Keratinocyte (primary cell): ENCODE data around the gene VEZF1. TPM values are rescaled to one million over a fixed set of nuclear protein-coding genes. Genes with fewer than 3 reads are reported as not detected.

Experiments used
- DNase-seq: peaks from one replicate; pipeline ENCODE4 v3.0.0-alpha.2; 2011; ENCODE audit warnings: low read depth, missing footprints, low spot score
- FAIRE-seq: peaks from 2 replicates; lab custom pipeline; 2011; peaks lifted over from hg19 to GRCh38; lab: Jason Lieb, UNC
- H2AFZ ChIP-seq: 2 replicates; pipeline ENCODE4 v1.6.0; 2012; ENCODE audit warnings: low read length, control low read depth, inconsistent platforms; ENCODE audit not compliant: control insufficient read depth
- H3K27ac ChIP-seq: 2 replicates; pipeline ENCODE4 v1.5.1; 2011; ENCODE audit warnings: low read length; ENCODE audit not compliant: control insufficient read depth, insufficient read depth
- H3K27me3 ChIP-seq: 3 replicates; pipeline ENCODE4 v1.6.0; 2011; ENCODE audit warnings: low read length; ENCODE audit not compliant: control insufficient read depth, insufficient read depth; ENCODE audit errors: extremely low read depth
- H3K36me3 ChIP-seq, 2 experiments: 2 replicates in 1 of 2; 3 replicates in 1 of 2; pipeline ENCODE4 v1.5.1; 2011; ENCODE audit warnings: low read length in 2 of 2, mild to moderate bottlenecking in 1 of 2; ENCODE audit not compliant: control insufficient read depth in 2 of 2, insufficient read depth in 2 of 2; ENCODE audit errors: extremely low read depth in 1 of 2
- H3K4me1 ChIP-seq: 3 replicates; pipeline ENCODE4 v1.5.1; 2011; ENCODE audit warnings: low read length; ENCODE audit not compliant: control insufficient read depth, insufficient read depth; ENCODE audit errors: extremely low read depth
- H3K4me2 ChIP-seq: 3 replicates; pipeline ENCODE4 v1.6.0; 2011; ENCODE audit warnings: low read depth, low read length; ENCODE audit not compliant: control insufficient read depth, insufficient read depth; ENCODE audit errors: extremely low read depth
- H3K4me3 ChIP-seq, 3 experiments: fragments of 200-600 bp in 1 of 3; sonication (generic) in 1 of 3; 2 replicates in 2 of 3; 3 replicates in 1 of 3; pipeline ENCODE4 v1.5.1; 2011 to 2016; ENCODE audit warnings: low read length in 3 of 3, mild to moderate bottlenecking in 3 of 3, control low read depth in 2 of 3, inconsistent platforms in 1 of 3, low read depth in 1 of 3, mixed read lengths in 1 of 3, mixed run types in 1 of 3, moderate library complexity in 1 of 3; ENCODE audit not compliant: control insufficient read depth in 2 of 3, insufficient read depth in 2 of 3; ENCODE audit errors: extremely low read depth in 1 of 3
- H3K79me2 ChIP-seq: 2 replicates; pipeline ENCODE4 v1.6.0; 2012; ENCODE audit warnings: low read length; ENCODE audit not compliant: control insufficient read depth, insufficient read depth
- H3K9ac ChIP-seq: 3 replicates; pipeline ENCODE4 v1.6.0; 2011; ENCODE audit warnings: low read length; ENCODE audit not compliant: control insufficient read depth, insufficient read depth; ENCODE audit errors: extremely low read depth
- H3K9me1 ChIP-seq: 3 replicates; pipeline ENCODE4 v1.6.0; 2011; ENCODE audit warnings: low read length; ENCODE audit not compliant: control insufficient read depth, insufficient read depth; ENCODE audit errors: extremely low read depth
- H3K9me3 ChIP-seq: 2 replicates; pipeline ENCODE4 v1.5.1; 2012; ENCODE audit warnings: low read depth, low read length; ENCODE audit not compliant: control insufficient read depth
- H4K20me1 ChIP-seq: 3 replicates; pipeline ENCODE4 v1.6.0; 2011; ENCODE audit warnings: low read length; ENCODE audit not compliant: control insufficient read depth, insufficient read depth; ENCODE audit errors: extremely low read depth
- EZH2 ChIP-seq: IDR thresholded peaks from one replicate; pipeline ENCODE4 v1.6.1; 2012; ENCODE audit warnings: inconsistent platforms, mild to moderate bottlenecking, low read length, moderate library complexity
- dilution Hi-C: fragments of 300-500 bp; cut with MboI; formaldehyde crosslinking; loops from one replicate; pipeline ENCODE4 v1.7.0; 2020; ENCODE audit warnings: low sequenced_read_pairs; ENCODE audit not compliant: extremely low pct_ligation_motif_present
- polyA plus RNA-seq, 5 experiments: library from polyadenylated mRNA; depleted of rRNA in 3 of 5; stranded (reverse) in 3 of 5; stranded (forward) in 1 of 5; unstranded in 1 of 5; fragments of >200 nt; gene quantifications; 1 replicate in 1 of 5; 2 replicates in 3 of 5; 3 replicates in 1 of 5; pipeline versions ENCODE4 v1.2.1 to v1.2.3, GENCODE V29; 2011 to 2012; ENCODE audit warnings: missing spikeins in 2 of 5, low read depth in 1 of 5, low replicate concordance in 1 of 5
- TF ChIP-seq, protein P1 (sequence below), 3 experiments: IDR thresholded peaks in 1 of 3; conservative IDR thresholded peaks in 1 of 3; optimal IDR thresholded peaks in 1 of 3; 2 replicates in 2 of 3; 3 replicates in 1 of 3; pipeline versions ENCODE3 to v1.5.1; 2011; ENCODE audit warnings: low read length in 3 of 3, mild to moderate bottlenecking in 3 of 3, moderate library complexity in 2 of 3, control low read depth in 1 of 3, inconsistent platforms in 1 of 3; ENCODE audit not compliant: insufficient read depth in 2 of 3; ENCODE audit errors: extremely low read depth in 1 of 3

Gene VEZF1
- polyA plus RNA-seq, 1 donor (not counting 4 experiments of a cell fraction or from before 2014, with no cell fraction given), result 22.8 TPM

GRCh38 chr17:57985675-57985974 is 2.4 kb downstream of the VEZF1 start:
- no peak overlapping the region for H2AFZ ChIP-seq
- peak overlapping the region; percentile 78 for H3K27ac ChIP-seq
- dilution Hi-C loops, result no loop called here
- DNase-seq (no peak), FAIRE-seq (peak; percentile 67)
- no peaks in the 10 kb centered on the region for H3K9me3 ChIP-seq
- peaks cover 2% of the 10 kb centered on the region for H4K20me1 ChIP-seq
- peaks cover 6 to 19% of the 10 kb centered on the region in 2 experiments for H3K36me3 ChIP-seq
- peaks cover 2% of the 10 kb centered on the region for H3K9me1 ChIP-seq
- peaks cover 27% of the 10 kb centered on the region for H3K4me1 ChIP-seq
- H3K4me3 ChIP-seq, result peak overlapping the region in 2 of 3 experiments; percentile 82 to 86
- no peaks in the 10 kb centered on the region for H3K27me3 ChIP-seq
- TF ChIP-seq, protein P1, sequence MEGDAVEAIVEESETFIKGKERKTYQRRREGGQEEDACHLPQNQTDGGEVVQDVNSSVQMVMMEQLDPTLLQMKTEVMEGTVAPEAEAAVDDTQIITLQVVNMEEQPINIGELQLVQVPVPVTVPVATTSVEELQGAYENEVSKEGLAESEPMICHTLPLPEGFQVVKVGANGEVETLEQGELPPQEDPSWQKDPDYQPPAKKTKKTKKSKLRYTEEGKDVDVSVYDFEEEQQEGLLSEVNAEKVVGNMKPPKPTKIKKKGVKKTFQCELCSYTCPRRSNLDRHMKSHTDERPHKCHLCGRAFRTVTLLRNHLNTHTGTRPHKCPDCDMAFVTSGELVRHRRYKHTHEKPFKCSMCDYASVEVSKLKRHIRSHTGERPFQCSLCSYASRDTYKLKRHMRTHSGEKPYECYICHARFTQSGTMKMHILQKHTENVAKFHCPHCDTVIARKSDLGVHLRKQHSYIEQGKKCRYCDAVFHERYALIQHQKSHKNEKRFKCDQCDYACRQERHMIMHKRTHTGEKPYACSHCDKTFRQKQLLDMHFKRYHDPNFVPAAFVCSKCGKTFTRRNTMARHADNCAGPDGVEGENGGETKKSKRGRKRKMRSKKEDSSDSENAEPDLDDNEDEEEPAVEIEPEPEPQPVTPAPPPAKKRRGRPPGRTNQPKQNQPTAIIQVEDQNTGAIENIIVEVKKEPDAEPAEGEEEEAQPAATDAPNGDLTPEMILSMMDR (optimal IDR thresholded peaks at IDR 0.05 in 1 of 3, IDR thresholded peaks at IDR 0.05 in 1 of 3, conservative IDR thresholded peaks at IDR 0.05 in 1 of 3; ENCODE audit: extremely low read depth in 1 of 3, insufficient read depth in 2 of 3, low read length in 3 of 3), result no peak
- TF ChIP-seq EZH2, result no peak
- no peak overlapping the region for H3K9ac ChIP-seq
- peak overlapping the region; percentile 87 for H3K4me2 ChIP-seq
- H3K79me2 ChIP-seq, result peaks cover 58% of the 10 kb centered on the region

GRCh38 chr17:57984936-57985674 is 2.9 kb downstream of the VEZF1 start:
- Histone ChIP-seq H3K9ac (peak overlapping the region; percentile 30), H3K79me2 (peaks cover 60% of the 10 kb centered on the region)
- TF ChIP-seq EZH2, result no peak
- TF ChIP-seq, protein P1 (optimal IDR thresholded peaks at IDR 0.05 in 1 of 3, IDR thresholded peaks at IDR 0.05 in 1 of 3, conservative IDR thresholded peaks at IDR 0.05 in 1 of 3; ENCODE audit: extremely low read depth in 1 of 3, insufficient read depth in 2 of 3, low read length in 3 of 3), result no peak

More at GRCh38 chr17:57984936-57985674, 2.9 kb downstream of the VEZF1 start:
- Histone ChIP-seq H3K27me3 (no peaks in the 10 kb centered on the region), H3K9me3 (no peaks in the 10 kb centered on the region), H2AFZ (no peak overlapping the region), H3K4me1 (peaks cover 27% of the 10 kb centered on the region), H3K27ac (peak overlapping the region; percentile 78), H3K36me3 (peaks cover 9 to 21% of the 10 kb centered on the region in 2 experiments), H3K4me2 (peak overlapping the region; percentile 87), H3K4me3 (peak overlapping the region in 2 of 3 experiments; percentile 82 to 86), H3K9me1 (peaks cover 2% of the 10 kb centered on the region), H4K20me1 (peaks cover 2% of the 10 kb centered on the region)
- dilution Hi-C loops, result no loop called here
- DNase-seq, result no peak
- no peak for FAIRE-seq
